GM19043 (cell line): Measurements from ENCODE around the gene CHD9NB.
A peak's percentile ranks its signal among the peaks of the same experiment; 100 is the strongest.
"Not testable (repeated sequence)": the region's sequence is repeated elsewhere in the genome, so short reads cannot be mapped to it uniquely, and the experiment has no call there.

Experiments
- ATAC-seq: cut with Tn5 transposase; IDR thresholded peaks from one replicate; pipeline ENCODE4 v1.9.1; 2021; ENCODE audit warnings: low read depth; ENCODE audit not compliant: unreplicated experiment

CHD9NB gene

DNA sequence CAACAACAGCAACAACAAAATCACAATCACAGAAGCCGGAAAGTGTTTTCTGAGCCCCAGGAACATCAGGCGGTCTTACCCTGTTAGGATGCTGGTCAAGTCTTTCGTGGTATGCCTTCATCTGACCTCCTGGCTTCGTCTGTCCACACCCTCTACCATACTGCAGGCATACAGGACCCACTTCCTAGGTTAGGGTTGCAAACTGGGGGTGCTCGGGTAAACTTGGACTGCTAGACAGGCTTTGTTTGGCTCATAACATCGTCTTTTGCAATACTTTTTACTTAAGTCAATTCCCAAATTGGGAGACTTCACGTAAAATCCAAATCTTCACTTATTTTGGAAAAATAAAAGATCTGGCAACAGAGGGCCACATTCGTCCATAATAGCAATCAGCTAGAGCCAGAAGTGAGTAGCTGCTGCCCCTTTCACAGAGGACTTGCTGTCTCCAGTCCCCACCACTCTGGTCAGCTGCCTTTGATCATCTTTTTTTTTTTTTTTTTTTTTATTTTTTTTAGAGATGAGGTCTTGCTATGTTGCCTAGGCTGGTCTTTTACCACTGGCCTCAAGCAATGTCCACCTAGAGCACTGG lies 32.1 kb upstream of the CHD9NB start:
- no peak for ATAC-seq

DNA sequence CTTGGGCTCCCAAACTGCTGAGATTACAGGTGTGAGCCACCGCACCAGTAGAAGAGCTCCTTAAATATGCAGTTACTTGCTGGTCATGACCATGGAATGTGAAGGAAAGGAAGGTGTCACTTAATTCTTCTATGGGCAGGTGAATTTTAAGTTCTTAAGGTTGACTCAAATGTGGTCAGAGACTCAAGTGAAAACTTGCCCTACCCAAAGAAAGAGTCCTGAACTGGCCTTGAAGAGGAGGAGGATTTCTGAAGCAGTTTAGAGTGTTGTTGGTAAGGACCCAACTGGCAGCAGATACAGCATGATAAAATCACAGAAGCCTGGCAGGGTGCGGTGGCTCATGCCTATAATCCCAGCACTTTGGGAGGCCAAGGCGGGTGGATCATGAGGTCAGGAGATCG lies 31.4 kb upstream of the CHD9NB start:
- no peak for ATAC-seq

DNA sequence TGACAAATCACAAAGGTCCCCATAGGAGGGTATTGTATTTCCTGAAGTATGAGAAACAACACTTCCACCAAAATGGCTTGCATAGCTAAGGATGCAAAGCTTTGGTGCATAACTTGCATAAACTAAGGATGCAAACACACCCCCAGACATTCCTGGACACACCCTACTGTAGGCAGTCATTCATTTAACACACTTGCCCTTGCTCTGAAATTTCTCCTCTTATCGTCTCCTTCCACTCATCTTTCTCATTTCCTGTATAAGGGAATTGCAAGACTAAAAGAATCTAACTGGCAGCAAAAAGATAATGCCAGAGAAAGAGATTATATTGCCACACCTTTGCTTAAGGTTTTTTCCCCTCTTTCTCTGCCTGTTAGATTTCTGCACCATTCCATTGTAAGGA lies 30.4 kb upstream of the CHD9NB start:
- ATAC-seq: no peak

DNA sequence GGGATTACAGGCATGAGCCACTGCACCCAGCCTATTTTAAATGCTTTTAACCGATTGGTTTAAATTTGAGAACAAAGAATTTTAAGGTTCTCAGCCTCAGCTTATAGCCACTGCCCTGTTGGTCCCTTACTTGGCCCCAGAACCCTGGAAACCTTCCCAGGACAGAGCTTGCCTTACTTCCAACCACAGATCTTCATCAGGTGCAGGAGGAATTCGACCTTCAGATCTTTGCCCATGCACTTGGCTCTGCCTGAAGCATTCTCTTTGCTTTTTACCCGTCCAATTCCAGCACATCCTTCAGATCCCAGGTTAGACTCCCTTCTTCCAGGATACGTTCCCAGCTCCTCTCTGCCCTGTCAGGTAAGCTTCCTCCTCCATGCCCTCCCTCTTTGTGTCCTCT lies 29.8 kb upstream of the CHD9NB start:
- ATAC-seq: no peak

DNA sequence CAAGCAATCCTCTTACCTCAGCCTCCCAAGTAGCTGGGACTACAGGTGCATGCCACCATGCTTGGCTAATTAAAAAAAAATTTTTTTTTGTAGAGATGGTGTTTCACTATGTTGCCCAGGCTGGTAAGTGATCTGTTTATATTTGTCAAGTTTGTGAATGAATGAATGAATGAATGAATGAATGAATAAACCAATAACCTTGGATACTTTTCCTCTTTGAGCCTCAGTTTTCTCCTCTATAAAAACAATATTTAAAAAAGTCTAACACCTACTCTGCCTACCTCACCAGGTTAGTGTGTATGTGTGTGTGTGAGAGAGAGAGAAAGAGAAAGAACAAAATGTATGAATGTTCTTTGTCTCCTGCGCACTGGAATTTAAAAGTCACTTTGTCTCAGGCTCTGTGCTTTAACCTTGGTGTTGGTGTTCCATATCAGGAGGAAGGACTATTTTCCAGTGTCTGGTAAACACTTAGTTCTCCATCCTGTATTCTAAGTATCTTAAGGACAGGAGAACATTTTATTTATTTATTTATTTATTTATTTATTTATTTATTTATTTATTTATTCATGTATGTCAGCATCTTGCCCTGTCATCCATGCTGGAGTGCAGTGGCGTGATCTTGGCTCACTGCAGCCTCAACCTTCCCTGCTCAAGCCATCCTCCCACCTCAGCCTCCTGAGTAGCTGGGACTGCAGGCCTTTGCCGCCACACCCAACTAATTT lies 29.1 kb upstream of the CHD9NB start:
- no peak for ATAC-seq

DNA sequence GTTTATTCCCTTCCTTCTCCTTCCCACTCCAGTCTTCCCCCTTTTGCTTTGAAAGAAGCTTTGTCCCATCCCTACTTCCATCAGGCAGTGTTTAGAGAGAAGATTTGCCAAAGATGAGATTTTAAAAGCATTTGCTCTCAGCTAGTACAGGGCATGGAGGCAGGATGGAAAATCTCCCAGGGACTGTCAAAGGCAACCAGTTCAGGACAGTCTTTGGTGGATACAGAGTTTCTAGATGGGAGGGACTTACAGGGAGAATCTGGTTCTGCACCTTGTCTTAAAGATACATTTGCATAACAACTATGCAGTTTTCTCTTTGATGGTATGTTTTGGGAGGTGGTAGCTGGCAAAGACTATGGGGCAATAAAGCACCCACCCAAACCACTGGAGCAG lies 28.3 kb upstream of the CHD9NB start:
- no peak for ATAC-seq

DNA sequence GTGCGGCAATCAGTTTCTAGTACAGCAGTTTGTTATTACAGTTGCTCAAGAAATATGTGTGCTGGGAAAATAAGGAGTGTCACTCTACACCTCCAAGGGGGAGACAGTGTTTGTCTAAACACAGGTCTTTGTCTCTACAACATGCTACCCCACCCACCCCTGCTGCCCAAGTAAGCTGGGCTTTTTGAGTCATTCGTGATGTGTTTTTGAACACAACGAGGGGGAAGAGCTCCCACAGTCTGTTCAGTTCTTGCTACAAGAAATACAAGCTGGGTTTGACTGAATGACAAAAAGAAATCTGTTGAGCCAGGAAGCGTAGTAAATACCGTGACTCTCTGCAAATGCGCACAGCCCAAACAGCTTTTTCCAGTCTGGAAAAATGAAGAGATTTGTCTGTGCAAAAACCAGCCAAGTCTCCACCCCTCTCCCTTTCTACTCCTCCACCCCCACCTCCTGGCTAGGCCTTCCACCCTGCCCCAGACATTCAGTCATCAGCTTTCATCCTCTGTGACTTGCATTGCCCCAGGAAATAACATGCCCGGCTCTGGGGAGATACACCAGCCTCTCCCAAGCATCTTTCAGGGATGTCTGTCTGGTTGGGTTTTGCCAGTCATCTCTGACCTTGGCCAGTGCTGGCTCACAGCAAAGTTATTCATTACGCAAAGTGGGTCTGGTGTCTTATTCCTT lies 27.8 kb upstream of the CHD9NB start:
- ATAC-seq: no peak

DNA sequence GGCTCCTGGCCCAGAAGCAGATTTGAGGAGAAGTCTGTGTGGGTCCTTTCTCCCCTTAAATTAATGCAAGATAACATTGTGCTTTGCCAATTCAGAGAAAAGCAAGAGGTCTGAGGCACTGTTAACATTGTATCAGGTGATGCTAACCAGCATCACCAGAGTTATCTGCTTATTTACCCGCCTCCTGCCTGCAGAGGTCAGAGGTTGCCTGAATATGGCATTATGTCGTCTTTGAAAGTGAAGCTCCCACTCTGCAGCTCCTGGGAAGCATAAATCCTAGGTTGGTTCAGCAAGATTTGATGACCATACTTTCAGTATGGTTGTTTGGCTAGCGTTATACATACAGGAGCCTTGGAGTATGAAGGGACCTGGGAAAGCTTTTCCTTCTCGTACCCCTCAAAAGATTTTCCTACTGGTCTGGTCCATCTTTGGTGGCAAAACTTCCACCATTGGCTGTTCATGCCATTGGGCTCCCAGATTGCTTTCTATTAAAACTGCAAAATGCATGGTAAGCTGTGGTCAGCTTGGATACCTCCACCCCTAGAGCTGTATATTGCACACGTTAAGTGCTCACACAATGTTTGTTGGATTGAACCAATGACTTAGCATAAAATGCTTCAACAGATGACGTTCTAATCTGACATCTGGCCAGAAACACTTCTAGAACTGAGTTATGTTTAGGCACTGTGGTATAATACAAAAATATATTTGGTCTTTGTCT lies 26.2 kb upstream of the CHD9NB start:
- ATAC-seq: no peak

DNA sequence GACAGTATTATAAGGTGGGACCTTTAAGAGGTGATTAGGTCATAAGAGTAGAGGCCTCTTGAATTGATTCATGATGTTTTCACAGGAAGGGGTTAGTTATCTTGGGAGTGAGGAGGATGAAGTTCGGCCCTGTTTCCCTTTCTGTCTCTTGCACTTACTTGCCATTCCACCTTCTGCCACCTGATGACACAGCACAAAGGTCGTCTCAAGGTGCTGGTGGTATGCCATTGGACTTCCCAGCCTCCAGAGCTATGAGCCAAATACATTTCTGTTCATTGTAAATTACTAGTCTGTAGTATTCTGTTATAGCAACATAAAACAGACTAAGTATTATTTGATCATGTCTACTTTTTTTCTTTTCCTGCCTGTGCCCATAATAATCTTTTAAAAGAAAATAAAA lies 25.6 kb upstream of the CHD9NB start:
- no peak for ATAC-seq

DNA sequence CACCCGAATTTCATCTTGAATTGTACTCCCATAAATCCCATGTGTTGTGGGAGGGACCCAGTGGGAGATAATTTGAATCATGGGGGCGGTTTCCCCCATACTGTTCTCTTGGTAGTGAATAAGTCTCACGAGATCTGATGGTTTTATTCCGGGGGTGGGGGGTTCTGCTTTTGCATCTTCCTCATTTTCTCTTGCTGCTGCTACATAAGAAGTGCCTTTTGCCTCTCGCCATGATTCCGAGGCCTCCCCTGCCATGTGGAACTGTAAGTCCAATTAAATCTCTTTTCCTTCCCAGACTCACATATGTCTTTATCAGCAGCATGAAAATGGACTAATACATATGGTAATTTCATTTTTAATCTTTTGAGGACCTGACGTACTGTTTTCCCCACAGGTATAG lies 22.8 kb upstream of the CHD9NB start:
- ATAC-seq: not testable (repeated sequence)

DNA sequence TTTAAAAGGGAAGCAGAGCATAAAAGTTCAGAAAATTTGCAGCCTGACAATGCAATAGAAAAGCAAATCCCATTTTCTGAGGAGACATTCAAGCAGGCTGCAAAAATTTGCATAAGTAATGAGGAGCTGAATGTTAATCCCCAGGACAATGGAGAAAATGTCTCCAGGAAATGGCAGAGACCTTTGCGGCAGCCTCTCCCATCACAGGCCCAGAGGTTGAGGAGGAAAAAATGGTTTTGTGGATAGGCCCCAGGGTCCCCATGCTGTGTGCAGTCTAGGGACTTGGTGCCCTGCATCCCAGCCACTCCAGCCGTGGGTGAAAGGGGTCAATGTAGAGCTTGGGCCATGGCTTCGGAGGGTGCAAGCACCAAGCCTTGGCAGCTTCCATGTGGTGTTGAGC lies 21.6 kb upstream of the CHD9NB start:
- ATAC-seq: not testable (repeated sequence)

DNA sequence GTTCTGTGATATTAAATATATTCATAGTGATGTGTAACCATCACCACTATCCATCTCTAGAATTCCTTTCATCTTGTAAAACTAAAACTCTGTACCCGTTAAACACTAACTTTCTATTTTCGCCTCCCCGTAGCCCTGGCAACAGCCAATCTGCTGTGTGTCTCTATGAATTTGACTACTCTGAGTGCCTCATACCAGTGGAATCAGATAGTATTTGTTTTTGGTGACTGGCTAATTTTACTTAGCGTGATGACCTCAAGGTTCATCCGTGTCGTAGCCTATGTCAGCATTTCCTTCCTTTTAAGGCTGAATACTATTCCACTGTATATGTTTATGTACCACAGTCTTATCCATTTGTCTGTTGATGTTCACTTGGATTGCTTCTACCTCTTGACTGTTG lies 20.3 kb upstream of the CHD9NB start:
- ATAC-seq: no peak

DNA sequence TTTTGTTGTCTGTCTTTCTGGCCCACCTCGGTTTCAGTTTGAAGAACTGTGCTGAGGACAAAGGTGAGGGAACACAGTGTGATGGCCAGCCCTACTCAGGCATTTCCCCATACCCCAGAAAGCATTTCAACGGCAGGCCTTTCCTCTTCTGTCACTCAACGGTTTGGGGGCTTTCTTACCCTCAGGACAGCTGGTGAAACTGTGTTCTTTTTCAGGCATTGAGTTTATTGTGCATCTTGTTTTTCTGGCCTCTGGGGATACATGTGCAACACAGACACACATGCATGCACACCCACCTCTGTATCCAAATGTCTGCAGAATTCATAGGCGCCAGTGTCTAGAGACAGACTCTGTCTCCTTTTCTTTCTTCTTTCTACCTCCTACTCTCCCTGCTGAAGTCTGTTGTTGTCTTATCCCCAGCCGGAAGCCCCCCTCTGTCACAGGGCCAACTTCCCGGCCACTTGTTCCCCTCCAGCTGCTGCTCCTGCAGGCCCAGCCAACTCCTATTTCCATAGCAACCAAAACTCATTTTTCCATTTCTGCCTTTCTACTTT lies 19.1 kb upstream of the CHD9NB start:
- no peak for ATAC-seq

DNA sequence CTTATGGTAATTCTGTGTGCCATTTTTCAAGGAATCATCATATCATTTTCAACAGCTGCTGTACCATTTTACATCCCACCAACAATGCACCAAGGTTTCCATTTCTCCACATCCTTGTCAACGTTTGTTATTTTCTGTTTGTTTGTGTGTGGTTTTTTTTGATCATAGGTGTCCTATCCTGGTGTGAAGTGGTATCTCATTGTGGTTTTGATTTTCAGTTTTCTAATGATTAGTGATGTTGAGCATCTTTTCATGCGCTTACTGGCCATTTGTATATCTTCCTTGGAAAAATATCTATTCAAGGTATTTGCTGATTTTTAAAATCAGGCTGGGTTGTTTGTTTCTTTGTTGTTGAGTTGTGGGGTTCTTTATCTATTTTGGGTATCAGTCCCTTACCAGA lies 17.1 kb upstream of the CHD9NB start:
- no peak for ATAC-seq

DNA sequence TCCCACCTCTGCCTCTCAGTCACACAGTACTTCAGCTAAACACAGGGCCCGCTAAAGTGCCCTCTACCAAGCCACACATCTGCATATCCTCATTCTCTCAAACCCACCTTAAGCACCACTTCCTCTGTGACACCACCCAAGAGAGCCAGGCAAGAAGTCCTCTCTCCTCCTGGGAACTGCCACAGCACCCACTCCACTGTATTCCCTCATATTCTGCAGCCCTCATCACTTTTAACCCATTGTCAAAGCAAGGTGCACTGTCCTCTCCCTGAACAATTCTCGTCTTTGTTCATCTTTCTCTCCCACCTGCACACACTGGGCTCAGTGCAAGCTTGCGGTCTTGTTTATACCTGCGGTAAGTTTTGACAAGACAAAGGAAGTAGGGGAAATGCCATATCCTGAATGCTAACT lies 15.7 kb upstream of the CHD9NB start:
- ATAC-seq: peak; percentile 49

DNA sequence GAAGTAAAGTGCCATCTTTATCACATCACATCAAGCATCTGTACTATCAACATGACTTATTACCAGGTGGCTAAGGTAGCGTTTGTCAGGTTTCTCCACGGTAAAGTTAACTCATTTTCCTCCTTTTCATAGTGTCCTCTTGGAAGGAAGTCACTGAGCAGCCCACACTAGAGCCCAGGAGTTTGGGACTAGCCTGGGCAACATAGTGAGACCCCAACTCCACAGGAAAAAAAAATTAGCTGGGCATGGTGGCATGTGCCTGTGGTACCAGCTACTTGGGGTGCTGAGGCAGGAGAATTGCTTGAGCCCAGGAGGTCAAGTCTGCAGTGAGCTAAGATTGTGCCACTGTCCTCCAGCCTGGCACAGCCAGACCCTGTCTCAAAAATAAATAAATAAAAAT lies 15.0 kb upstream of the CHD9NB start:
- ATAC-seq: no peak

DNA sequence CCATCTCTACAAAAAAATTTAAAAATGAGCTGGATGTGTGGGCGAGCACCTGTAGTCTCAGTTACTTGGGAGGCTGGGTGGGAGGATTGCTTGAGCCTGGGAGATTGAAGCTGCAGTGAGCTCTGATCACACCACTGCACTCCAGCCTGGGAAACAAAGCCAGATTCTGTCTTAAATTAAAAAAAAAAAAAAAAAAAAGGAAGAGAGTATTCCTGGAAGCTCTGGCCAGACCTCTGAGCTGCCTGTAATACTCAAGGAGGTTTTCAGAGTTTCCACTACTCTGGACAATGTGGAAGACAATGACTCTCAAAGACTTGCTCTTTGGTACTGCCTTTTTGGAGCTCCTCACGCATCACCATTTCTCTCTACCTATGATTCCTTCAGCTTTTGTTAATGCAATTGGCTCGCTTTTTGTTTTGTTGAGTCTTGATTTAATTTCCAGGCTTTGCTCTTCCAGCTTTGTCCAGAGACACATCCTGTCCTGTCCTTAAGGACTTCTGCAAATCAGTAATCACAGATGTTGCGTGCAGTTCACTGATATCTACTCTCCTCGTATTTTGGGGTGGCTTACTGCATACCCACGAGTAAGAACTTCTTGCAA lies 12.9 kb upstream of the CHD9NB start:
- no peak for ATAC-seq

DNA sequence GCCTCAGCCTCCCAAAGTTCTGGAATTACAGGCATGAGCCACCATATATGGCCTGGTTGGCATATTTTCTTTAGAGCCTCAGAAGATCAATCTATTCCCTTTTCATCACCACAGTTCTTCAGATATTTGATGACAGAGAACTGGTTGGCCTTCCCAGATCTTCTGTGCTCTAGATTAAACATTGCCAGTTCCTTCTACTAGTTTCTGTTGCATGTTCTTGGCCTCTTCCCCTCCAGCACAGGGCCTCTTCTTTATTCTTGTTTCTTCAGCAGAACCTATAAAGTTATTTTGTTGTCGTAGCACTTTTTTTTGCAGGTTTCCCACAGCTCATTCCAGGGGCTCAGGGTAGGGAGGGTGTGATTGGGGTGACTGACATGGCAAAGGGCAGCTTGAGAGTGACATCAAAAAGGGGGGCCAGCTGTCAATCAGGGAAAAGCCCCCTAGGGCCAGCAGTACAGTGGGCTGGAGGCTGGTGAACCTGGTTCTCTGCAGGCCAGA lies 11.4 kb upstream of the CHD9NB start:
- ATAC-seq: no peak

DNA sequence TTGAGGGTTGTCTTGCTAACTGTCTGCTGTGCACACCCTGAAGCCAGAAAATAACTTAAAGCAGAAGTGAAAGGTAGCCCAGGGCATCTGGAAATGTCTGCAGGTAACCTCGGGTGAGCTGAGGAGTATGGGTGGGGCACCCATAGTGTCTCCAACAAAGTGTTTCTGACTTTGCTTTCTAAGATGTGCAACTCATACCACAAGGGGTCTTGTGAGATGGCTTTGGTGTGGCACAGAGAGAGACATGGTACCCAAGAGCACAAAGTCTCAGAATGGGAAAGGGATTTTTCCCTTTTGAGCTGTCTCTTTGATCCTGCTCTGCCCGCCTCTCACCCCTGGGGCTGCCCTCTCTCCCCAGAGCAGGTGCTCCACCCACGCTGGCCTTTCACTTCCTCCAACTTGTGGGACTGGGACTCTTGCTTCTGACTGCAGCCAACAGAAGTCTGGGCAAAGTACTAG lies 9.0 kb upstream of the CHD9NB start:
- peak; percentile 70 for ATAC-seq

DNA sequence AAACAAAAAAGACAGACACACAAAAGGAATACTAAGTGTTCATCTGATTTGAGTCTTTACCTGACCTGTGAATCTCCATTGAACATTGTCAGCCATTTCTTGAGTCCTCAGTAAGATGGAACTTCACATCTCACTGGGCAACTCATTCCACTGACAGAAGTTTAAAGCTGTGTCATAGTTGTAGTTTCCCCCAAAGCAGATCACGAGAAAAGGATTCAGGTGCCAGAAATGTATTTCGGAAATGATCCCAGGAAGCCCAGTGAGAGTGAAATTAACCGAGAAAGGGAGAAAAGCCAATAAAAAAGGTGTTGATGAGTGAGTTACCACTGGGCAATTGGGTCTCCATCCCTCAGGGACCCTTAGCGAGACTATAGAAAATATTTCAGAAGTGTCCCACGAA lies 8.6 kb upstream of the CHD9NB start:
- ATAC-seq: peak; percentile 19
